Coronary artery (tissue), 2 donors: Measurements from ENCODE around the gene TBC1D2.

Experiments used
- DNase-seq: peaks from one replicate; pipeline ENCODE4 v3.0.0-alpha.2; 2017; ENCODE audit warnings: low spot score
- H3K27ac ChIP-seq, 2 donors: fragments of 200-600 bp; sonication (generic); one replicate each; pipeline ENCODE4 v1.5.1; 2016 to 2019
- H3K4me3 ChIP-seq: fragments of 200-600 bp; sonication (generic); 2 replicates; pipeline ENCODE4 v1.5.1; 2016; ENCODE audit warnings: mild to moderate bottlenecking, moderate library complexity
- TF ChIP-seq, protein P1 (sequence below): fragments of 200-600 bp; sonication (generic); IDR thresholded peaks from one replicate; pipeline ENCODE4 v1.5.1; 2019; ENCODE audit warnings: antibody characterized with exemption

TBC1D2 gene

DNA sequence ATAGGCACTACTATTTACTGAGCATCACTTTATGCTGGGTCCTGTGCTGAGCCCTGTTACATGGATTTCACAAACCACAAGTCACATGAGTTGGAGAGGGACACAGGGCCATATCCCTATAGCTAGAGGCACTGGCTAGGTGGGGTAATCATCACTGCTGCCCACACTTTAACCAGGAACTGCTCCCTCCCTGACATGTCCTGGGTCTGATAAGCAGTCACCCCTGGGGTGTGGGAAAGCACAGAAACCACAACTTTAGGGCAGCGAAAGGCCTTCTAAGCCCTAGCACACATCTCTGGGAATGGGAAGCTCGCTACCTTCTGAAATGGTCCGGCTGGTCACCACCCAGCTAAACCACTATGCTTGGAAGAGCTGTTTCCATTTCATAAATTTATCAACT is 15.0 kb downstream of the TBC1D2 start:
- TF ChIP-seq, protein P1, sequence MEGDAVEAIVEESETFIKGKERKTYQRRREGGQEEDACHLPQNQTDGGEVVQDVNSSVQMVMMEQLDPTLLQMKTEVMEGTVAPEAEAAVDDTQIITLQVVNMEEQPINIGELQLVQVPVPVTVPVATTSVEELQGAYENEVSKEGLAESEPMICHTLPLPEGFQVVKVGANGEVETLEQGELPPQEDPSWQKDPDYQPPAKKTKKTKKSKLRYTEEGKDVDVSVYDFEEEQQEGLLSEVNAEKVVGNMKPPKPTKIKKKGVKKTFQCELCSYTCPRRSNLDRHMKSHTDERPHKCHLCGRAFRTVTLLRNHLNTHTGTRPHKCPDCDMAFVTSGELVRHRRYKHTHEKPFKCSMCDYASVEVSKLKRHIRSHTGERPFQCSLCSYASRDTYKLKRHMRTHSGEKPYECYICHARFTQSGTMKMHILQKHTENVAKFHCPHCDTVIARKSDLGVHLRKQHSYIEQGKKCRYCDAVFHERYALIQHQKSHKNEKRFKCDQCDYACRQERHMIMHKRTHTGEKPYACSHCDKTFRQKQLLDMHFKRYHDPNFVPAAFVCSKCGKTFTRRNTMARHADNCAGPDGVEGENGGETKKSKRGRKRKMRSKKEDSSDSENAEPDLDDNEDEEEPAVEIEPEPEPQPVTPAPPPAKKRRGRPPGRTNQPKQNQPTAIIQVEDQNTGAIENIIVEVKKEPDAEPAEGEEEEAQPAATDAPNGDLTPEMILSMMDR: no peak
- Histone ChIP-seq H3K4me3 (no peak overlapping the region), H3K27ac (no peak overlapping the region)
- no peak for DNase-seq

DNA sequence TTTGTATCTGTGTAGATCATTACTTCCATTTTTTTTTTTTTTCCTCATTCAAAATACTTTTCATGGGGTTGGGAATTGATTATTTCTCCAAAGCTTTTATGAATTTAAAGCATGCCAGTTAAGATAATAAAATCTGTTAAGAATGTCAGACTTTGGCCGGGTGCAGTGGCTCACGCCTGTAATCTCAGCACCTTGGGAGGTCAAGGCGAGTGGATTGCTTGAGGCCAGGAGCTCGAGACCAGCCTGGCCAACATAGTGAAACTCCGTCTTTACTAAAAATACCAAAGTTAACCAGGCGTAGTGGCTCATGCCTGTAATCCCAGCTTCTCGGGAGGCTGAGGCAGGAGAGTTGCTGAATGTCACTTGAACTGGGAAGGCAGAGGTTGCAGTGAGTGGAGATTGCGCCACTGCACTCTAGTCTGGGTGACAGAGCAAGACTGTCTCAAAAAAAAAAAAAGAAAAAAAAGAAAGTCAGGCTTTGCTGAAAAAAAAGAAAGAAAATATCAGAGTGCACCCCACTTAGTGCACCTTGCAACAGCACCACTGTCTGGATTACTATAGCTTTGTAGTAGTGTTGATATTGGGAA is 18.5 kb downstream of the TBC1D2 start:
- no peak overlapping the region for H3K4me3 ChIP-seq
- DNase-seq: no peak
- no peak overlapping the region for H3K27ac ChIP-seq
- TF ChIP-seq, protein P1: no peak

DNA sequence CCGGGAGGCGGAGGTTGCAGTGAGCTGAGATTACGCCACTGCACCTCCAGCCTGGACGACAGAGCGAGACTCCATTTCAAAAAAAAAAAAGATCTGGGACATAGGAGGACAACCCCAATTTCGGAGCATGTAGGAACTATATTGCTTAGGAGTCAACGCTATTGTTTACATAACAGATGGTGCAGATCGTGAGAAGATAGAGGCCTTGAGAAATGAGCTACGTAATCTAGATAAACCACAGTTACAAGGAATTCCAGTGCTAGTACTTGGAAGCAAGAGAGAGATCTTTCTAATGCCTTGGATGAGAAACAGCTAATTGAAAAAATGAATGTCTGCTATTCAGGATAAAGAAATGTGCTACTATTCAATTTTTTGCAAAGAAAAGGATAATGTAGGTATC is 20.3 kb downstream of the TBC1D2 start:
- no peak overlapping the region for H3K27ac ChIP-seq
- DNase-seq: no peak
- no peak overlapping the region for H3K4me3 ChIP-seq
- TF ChIP-seq, protein P1: no peak

DNA sequence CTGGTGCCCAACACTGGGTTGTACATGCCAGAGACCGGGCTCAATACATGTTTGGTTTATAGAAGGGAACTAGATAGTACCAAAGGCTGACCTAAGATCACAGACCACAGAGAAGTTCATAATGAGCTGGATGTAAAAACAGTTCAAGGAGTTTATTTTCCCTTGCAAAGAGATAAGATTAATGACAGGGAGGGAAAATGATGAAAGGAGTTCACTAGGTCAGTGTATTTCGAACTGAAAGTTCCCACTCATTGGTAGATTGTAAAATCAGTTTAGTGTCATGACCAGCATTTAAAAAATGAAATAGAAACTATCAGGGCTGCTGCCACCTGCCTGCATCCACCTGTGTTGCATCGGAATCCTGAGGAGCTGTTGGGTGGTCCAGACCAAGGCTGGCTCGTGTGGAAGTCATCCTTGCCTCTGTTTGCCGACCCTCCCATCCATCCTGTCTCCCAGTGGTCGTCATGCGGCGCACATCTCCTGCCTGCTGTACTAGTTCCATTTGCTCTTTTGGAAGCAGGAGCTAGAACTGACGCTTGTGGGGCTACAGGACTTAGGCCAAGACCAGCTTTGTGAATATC is 21.1 kb downstream of the TBC1D2 start:
- Histone ChIP-seq H3K27ac (no peak overlapping the region), H3K4me3 (no peak overlapping the region)
- no peak for DNase-seq
- TF ChIP-seq, protein P1: no peak

DNA sequence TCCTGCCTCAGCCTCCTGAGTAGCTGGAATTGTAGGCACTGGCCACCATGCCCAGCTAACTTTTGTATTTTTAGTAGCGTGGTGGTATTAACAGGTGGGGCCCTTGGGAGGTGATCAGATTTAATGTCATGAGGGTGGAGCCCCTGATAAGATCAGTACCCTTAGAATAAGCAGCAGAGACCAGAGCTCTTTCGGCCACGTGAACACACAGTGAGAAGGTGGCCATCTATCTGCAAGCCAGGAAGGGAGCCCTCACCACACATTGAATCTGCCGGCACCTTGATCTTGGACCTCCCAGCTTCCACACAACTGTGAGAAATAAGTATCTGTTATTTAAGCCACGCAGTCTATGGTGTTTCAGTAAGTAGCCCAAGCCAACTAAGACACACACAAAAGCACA is 22.5 kb downstream of the TBC1D2 start:
- TF ChIP-seq, protein P1: no peak

DNA sequence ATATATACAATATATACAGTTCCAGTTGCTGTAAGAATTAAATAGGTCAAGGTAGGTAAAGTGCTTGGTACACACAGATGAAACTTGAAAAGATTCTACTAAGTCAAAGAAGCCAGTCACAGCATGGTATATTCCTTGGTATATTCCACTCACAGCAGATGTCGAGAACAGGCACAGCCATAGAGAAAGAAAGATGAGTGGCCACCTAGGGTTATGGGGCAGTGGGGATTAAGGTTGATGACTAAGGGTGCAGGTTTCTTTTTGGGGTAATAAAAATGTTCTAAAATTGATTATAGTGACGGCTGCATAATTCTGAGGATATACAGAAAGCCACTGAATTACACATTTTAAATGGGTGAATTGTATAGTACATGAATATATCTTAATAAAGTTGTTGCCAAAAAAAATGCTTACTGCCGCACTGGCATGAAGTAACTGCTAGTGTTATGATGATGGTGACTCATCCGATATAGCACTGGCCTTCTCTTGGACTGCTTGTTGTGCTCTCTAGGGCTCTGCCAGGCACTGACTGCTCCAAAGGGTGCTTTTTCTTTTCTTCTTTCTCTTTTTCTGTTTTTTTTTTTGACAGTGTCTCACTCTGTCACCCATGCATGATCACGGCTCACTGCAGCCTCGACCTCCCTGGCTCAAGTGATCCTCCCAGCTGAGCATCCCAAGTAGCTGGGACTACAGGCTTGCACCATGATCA is 23.5 kb downstream of the TBC1D2 start:
- TF ChIP-seq, protein P1: no peak
- H3K4me3 ChIP-seq: no peak overlapping the region
- no peak for DNase-seq
- H3K27ac ChIP-seq: no peak overlapping the region

More for the DNA sequence above, 22.5 kb downstream of the TBC1D2 start:
- DNase-seq: no peak
- H3K27ac ChIP-seq: no peak overlapping the region
- H3K4me3 ChIP-seq: no peak overlapping the region

DNA sequence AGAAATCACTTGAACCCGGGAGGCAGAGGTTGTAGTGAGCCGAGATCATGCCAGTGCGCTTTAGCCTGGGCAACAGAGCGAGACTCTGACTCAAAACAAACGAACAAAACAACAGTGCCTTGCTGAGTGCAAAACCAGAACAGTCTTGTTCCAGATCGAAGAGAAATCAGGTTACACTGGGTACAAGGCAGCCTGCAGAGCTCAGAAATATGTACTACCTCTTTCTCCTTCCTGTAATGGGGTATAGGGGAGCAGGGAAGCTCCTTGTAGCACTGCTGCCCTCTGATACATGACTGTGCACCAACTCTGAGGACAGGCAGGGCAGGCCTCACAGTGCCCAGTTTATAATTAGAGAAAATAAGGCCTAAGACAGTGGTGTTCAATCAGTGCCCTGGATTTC is 24.7 kb downstream of the TBC1D2 start:
- TF ChIP-seq, protein P1: no peak
- Histone ChIP-seq H3K27ac (no peak overlapping the region), H3K4me3 (no peak overlapping the region)
- no peak for DNase-seq
